NCI-H460 (cell line): ENCODE measurements around the gene RTP5. TPM values are rescaled to one million over a fixed set of nuclear protein-coding genes. Genes with fewer than 3 reads are reported as not detected.
"Not testable (repeated sequence)": the region's sequence is repeated elsewhere in the genome, so short reads cannot be mapped to it uniquely, and the experiment has no call there.

Source experiments
- DNase-seq: peaks from one replicate; pipeline ENCODE4 v3.0.0-alpha.2; 2016; ENCODE audit warnings: low read depth; ENCODE audit errors: extremely low read depth
- total RNA-seq: library from RNA; depleted of rRNA; stranded (reverse); fragments of >200 nt; shearing (Covaris generic); gene quantifications from 2 replicates; pipeline ENCODE4 v1.2.3, GENCODE V29; 2014

The RTP5 gene
- total RNA-seq, 1 experiment from 2014 or later = not detected

DNA sequence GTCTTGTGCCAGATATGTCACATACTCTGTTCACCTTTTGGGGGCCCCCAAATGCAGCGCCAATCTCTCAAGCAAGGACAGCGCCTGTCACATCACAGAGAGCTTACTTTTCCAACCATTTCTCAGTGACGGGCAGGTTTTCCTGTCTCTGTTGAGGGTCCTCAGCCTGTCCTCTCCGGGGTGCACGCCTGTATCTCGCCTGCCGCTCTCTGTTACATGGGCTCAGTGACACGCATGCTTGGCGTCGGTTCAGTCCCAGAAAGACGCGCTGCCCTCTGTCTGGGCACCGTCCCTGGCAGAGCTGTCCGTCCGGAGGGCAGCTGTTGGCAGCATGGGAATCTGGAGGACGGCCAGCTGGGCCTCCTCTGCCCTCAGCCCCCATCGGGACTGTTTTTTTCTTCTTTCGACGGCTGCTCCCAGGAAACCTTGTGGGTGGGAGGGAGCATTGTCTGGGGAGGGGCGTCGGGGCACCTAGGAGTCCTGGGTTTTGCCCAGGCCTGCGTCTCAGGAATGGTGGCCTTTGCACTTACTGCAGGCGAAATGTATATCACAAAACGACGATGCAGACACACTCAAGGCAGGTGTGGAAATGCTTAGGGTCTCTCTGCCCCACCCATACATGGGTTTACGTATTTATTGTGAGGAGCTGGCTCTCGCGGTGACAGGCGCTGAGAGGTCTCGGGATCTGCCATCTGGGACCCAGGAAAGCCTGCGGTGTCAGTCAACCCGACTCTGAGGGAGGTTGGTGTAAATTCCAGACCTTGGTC is 30.9 kb downstream of the RTP5 start:
- DNase-seq = no peak

DNA sequence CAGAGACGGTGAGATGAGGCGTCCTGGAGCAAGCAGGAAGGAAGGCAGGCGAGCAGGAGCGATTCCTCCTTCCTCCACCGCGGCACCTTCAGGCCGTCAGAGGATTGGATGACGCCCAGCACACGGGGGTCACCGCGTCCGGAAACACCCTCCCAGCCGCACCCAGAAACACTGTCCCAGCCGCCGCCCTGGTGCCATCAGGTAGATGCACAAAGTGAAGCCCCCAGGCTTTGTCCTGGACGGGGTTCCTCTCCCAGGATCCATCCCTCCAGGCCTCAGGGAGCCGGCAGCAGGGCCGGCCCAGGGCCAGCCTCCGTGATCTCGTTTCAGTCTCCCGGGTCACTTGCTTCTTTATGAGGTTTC is 31.5 kb downstream of the RTP5 start:
- DNase-seq = no peak

DNA sequence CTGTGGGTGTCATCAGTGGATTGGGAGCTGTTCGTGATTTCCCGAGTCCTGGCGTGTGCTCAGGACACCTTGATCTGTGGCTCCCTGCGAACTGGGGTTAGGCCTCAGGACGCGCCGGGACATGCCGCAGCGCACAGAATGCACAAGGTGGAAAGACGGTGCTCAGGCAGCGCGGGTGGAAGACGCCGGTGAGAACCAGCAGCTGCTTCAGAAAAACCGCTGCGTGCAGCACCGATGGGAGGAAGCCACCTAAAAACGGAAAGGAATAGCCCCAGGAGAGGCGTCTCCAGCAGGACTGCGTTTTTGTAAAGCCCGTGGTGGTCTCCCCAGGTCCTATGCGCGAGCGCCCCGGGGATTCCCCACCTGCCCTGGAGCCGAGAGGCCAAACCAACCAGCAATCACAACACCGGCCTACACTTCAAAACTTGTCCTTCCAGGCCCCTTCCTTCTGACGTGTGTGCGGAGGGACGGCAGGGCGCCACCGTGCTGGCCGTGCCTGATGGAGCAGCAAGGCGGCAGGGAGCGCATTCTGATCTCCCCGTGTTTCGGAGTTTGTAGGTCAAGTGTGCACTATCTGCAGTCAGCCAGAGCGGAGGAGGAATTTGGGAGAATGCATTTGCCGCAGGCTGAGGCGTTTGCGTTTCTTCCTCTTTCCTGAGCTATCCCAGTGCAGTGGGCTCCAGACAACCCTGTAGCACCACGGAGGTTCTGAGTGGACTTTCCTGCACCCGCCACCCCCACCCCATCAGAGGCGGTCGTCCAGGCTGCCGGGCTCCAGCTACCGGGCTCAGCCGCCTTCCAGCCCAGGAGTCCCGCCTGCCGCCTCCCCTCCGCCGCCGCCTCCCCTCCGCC is 32.2 kb downstream of the RTP5 start:
- DNase-seq = no peak

DNA sequence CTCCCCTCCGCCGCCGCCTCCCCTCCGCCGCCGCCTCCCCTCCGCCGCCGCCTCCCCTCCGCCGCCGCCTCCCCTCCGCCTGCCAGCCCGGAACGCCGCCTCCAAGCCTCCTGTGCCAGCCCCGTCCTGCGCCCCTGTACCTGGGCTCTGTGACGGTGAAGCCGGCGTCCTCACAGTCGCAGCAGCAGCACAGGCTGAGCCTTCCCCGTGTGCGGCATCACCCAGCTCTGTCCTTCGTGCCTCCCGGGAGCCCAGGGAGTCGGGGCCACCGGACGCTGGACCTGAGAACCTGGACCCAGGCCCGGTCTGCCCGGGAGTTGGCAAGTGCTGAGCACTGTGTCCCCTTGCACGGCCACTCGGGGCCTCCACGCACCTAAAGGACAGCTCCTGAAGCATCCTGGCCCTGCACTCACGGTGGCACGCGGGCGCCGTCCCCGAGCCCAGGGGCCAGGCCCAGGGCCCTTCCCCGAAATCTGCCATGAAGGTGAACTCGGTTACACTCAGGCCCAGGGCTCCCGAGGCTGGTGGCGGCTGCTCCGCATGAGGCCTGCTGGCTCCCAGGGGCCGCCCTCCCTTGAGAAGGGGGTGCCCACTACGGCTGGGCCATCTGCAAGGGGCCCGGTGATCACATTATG is 32.9 kb downstream of the RTP5 start:
- no peak for DNase-seq

DNA sequence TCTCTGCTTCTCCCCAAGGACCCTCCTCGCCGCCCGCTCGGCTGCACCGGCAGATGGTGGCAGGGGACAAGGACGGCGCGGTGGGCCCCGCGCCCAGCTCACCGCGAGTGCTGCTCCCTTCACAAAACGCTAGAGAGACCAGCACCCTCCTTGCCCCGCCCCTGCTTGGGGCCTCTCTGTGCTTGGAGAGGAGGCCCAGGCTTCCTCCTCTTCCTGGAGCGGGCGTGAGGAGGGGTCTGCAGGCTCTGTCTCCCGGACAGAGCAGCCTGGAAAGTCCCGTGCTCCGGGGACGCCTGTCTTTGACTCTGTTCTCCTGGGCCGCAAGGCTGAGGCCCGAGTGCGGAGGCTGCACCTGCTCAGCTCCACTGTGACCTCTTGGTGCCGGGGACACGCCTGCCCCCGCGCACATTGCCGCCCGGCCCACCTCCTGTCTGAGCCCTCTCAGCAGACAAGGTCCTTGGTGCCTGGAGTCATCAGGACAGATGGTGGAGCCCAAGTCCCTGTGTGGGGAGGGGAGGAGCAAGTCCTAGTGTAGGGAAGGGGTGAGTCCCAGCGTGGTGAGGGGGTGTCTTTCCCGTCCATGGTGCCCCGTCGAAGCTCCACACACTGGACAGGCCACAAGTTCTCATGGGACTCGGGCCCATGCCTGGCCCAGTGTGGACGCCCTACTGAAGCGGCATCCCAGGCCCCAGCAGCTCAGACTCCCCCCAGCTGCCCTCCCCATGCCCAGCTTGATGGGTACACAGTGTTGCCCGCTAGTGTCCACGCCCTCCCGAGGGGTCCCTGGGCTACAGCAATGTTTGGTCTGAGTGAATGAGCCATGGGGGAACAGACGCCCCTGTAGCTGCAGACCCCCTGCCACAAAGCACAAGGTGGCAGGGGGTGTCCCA is 33.8 kb downstream of the RTP5 start:
- DNase-seq = no peak

DNA sequence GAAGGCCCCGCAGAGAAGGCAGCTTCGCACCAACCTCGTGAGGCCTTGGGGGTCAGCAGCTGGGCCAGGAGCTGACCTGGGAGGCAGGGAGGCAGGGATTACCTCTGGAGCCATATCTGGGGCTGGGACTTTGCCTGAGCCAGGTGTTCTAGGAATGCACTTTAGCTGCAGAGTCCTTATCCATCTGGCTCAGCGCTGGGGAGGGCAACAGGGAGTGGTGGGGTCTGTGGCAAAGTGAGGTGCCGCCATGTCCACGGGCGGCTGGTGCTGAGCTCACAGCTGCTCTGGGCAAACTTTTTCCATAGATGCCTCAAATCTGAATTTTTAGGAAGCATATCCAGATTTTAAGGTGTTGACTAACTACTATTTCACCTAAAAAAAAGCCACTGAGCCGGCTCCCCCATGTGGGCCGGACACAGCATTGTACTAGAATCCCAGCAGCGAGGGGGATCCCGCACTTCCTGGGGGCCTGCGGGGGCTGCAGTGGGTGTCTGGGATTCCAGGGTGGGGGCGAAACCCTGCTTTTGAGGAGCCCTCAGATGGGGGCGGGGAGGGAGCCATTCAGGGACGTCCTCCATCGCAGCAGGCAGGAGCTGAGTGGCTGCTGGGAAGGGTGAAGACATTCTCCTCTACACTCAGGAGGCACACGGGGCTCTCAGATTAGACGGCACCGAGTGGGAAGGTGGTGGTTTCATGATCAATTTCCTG is 34.6 kb downstream of the RTP5 start:
- DNase-seq = no peak

DNA sequence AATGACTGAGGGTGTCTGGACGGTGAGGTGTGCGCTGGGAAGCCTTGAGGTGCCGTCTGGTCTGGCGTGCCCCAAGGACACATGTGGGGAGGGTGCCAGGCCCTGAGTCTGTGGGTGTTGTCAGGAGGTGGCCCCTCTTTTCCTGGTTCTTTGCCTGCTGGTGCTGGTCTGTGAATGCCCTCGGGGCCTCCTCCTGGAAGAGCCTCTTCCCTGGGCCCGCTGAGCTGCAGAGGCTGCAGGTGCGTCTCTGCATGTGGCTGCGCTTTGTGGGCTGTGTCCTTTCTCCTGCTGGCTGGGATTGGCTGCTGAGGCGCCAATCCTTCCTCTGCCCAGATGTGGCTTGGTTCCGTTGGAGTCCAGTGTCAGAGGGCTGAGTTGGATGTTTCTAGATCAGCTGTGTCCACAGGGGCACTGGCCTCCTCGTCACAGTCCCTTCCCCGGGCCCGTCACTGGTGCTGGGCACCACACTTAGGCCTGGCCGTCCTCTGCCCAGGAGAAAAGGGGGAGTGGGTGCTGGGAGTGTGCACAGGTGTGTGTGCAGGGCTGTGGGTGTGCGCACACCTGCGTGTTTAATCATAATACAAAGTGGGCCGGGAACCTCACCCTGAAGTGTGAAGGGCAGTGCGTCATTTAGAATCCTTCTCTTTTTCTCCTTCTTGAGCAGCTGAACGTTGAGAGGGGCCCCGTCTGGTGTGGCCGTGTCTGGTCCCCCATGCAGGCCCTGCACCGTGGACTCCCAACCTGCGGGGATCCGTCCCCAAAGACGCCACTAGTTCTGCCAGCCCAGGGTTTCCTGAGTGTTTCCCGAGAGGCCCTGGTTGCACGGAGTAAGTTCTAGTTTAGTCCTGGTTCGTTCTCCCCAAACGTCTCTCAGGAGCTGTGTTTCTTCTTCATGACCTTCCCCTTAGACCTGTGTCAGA is 35.5 kb downstream of the RTP5 start:
- no peak for DNase-seq

DNA sequence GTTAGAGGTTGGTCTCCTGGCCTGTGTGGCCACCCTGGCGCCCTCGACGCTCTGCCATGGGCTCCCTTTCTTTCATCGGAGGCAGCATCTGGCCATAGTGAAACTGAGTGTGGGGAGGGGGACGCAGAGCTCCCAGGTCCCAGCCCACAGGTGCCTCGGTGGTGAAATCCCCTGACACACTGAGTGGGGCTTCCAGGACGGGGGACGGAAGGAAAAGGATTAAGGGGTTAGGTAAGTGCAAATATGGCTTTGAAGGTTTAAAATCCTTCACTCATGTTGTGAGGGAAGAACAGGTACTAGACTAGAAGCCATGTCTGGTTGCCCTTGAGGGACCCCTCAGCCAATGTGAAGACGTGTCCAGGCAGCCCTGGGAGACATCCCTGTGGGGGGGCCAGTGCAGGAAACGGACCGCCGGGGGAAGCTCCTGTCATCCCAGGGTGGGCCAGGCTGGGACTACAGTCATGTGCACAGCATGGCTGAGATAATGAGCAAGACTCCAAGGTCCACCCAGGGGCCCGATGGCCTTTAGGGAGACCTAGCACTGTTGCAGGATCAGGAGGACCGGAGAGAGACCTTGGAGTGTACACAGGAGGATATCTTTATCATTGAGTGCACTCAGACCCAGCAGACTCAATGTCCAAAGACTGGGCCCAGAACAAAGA is 36.3 kb downstream of the RTP5 start:
- no peak for DNase-seq

DNA sequence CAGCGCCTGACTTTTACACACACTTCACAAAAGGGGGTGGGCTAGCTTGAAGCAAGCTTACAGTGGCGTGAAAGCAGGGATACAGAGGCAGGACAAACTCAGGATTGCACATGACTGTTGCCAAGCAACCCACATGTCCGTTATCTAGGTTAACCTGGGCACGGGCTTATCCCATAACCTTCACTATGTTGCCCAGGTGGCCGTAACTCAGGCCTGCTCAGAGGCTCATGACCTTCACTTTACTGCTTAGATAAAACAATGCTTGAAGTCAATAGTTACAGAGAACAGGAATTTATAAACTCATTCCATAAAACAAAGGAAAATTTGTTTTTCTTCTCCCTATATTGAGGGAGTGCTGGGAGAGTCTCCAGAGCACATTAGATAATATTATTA is 36.8 kb downstream of the RTP5 start:
- DNase-seq = not testable (repeated sequence)

DNA sequence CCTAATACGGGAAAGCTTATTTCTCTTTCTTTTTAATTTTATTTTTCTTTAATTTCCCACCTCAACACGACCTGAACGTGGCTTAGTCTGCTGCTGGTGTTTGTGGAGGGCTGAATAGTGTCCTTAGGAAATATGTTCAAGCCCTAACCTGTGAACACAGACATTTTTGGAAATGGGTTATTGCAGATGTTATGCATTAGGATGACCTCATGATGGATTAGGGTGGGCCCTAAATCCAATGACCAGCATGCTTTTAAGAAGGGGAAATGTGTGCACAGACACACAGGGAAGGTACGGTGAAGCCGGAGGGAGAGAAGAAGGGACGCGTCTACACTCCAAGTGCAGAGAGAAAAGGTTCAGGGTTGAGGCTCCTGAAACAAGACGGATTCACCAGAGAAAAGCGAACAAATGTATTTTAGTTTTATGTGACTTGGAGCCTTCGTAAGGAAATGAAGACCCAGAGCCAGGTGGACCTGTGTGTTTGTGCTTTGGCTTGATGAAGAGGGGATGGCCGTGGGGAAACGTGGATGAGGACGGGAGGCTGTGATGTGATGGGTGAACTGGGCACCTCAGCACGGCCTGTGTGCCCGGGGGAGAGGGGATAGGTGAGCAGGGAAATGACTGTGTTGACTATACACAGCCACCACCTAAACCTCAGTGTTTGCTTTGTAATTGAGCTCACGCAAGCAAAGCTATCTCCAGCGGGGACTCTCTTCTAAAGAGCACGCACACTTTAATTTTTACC is 37.5 kb downstream of the RTP5 start:
- no peak for DNase-seq

DNA sequence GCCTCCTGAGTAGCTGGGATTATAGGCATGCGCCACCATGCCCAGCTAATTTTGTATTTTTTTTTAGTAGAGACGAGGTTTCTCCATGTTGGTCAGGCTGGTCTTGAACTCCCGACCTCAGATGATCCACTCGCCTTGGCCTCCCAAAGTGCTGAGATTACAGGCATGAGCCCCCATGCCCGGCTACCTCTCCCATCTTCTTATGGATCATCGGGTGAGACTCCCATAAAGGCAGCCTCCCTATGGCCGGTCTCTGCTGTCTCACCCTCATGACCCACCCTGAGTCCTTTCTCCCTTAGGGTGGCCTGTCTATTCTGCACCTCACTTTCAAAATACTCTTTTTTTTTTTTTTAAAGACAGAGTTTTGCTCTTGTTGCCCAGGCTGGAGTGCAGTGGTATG is 38.3 kb downstream of the RTP5 start:
- DNase-seq = not testable (repeated sequence)

DNA sequence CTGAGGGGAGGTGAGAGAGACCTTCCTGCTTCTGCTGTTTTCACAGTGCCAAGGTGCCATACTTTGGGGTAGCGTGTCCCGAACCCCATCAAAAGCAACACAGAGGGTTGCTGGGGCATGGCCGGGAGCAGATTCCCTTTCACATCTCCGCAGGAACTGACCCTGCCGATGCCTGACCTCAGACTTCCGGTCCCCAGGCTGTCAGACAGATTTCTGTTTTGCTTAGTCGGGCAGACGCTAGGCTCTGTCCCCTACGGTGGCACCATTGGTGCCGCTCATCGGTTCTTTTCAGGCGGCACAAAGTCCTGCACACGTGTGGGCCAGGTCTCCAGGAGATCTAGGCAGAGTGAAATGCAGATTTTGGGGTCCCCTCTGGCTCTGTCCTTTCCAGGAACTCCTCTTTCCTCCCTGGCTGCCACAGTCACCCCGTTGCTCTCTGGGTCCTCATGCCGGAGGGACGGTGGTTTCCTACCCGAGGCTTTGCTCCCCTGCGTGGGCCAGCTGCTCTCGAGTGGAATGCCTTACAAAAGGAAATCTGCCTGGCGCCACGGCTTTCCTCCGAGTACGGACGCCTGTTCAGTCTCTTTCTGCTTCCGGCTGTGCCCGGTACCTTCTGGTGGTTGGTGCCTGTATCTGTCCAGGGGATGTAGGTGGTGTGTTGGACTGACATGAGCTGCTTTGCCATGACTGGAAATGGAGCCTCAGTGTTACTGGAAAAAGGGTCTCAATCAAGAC is 39.3 kb downstream of the RTP5 start:
- no peak for DNase-seq

DNA sequence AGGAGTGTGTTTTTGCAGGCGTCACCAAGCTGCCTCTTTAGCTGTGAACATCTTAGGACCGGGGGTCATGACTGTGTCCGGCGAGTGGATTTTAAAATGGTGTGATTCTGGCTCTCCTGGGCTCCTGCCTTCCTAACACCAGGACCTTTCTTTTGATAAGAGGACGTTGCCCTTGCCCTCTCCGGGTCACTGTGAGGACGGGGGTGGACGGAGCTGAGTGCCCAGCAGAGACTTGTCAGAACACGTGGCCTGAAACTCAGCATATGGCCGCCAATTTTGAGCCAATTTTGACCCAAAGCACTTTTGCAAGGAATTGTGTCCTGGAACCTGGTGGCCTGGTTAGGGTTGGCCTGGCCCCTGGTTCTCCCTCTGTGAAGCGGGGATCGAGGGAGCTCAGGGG is 40.2 kb downstream of the RTP5 start:
- DNase-seq = no peak

DNA sequence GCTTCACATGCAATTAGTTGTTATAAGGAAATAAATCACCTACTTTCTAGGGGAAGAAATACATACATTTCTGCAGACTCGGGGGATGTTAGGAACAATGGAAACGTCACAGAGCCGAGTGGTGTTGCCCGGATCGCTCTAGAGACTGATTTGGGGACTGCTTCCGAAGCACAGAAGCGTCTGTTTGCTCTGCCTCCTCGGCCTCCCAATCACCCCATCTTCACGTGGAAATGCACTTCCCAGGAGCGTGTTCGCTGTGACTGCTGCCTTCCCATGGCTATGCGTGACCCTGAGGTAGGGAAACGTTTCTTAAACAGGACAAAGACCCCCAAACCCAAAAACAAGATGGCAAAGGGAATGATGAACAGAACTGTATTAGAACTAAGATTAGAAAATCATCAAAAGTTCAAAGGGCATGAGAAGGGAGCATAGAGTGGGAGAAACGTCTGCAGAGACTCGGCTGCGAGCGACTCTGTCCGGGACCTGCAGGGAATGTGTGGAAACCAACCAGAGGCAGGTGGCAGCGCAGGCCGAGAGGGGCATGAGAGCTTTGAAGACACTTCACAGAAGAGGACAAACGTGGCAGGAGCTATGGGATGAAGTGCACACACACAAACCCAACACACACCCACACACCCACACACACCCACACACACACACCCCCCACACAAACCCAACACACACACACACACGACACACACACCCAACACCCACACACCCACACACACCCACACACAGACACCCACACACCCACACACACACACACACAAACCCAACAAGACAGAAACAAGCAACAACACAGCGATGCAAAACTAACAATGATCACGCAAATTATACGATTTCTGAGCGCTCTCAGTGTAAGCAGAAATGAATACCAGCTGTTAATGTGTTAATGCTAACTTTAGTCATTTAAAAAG is 41.3 kb downstream of the RTP5 start:
- no peak for DNase-seq

DNA sequence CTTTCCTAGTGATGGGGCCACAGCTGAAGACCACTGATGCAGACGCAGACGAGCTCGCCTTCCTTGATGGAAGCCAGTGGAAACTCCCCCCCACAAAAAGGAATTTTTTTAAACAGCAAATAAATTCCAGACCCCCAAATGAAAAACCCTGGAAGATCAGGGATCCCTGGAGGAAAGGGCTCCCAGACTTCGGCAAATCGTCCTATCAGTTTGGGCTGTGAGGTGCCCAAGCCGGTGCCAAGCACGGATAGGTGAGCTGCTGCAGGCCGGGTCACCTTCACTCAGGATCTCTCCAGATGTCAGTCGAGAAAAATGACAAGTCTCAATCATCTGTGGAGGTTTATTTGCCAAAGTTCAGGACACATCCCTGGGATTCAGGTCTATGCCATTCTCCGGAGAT is 42.0 kb downstream of the RTP5 start:
- DNase-seq = no peak

DNA sequence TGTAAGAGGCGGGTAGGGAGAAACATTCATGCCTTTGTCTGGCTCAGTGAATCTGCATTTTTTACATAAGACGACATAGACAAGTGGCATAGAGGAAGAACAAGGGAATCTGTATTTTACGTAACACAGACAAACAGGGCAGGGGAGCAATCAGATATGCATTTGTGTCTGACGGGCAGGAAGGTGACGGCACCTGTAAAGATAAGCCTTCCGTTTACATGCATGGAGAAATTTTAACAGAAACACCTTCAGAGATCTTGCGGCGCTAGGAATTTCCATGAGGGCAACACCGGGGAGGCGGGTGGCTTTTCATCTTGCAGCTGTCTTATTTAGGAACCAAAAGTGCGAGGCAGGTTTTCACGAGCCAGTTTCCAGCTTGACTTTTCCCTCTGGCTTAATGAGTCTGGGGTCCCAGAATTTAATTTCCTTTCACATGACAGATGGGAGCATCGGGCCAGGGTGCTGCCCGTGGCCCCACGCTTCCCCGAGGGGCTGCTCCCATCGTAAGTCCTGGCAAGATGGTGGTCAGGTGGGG is 42.6 kb downstream of the RTP5 start:
- DNase-seq = no peak
